ENCODE results near the gene CEBPZ.
"Not testable (repeated sequence)": the region's sequence is repeated elsewhere in the genome, so short reads cannot be mapped to it uniquely, and the experiment has no call there.

The CEBPZ gene

GRCh38 chr2:37231241-37232130, at the start of gene CEBPZ, which contains the start of gene NDUFAF7:
CEBPZ (minus strand) TSS chr2:37231596; CDS start chr2:37231567, 29 bp downstream.
NDUFAF7 (plus strand) TSS chr2:37231658; CDS start chr2:37231706, 48 bp downstream.
- DNase-seq, result peak; percentile 83

GRCh38 chr2:37276291-37276690, 44.9 kb upstream of the CEBPZ start:
- DNase-seq, result no peak

- DNase-seq, result no peak
Measured at GRCh38 chr2:37274359-37274965, 43.1 kb upstream of the CEBPZ start.

- DNase-seq, result no peak
Measured at GRCh38 chr2:37271376-37272067, 40.1 kb upstream of the CEBPZ start.

- DNase-seq, result no peak
Measured at GRCh38 chr2:37268111-37268510, 36.7 kb upstream of the CEBPZ start.

GRCh38 chr2:37267685-37268084, 36.3 kb upstream of the CEBPZ start:
- DNase-seq, result no peak

GRCh38 chr2:37263839-37264238, 32.4 kb upstream of the CEBPZ start:
- DNase-seq, result no peak

- no peak for DNase-seq
Measured at GRCh38 chr2:37262522-37262921, 31.1 kb upstream of the CEBPZ start.

GRCh38 chr2:37250869-37251740, 19.7 kb upstream of the CEBPZ start:
- no peak for DNase-seq

- DNase-seq, result no peak
Measured at GRCh38 chr2:37246205-37246604, 14.8 kb upstream of the CEBPZ start.

- DNase-seq, result no peak
Measured at GRCh38 chr2:37244755-37245154, 13.4 kb upstream of the CEBPZ start.

- no peak for DNase-seq
Measured at GRCh38 chr2:37244017-37244416, 12.6 kb upstream of the CEBPZ start.

- no peak for DNase-seq
Measured at GRCh38 chr2:37243435-37243834, 12.0 kb upstream of the CEBPZ start.

- no peak for DNase-seq
Measured at GRCh38 chr2:37232131-37232933, 936 bp upstream of the CEBPZ start.

- DNase-seq, result no peak
Measured at GRCh38 chr2:37230581-37230980, 815 bp downstream of the CEBPZ start.

GRCh38 chr2:37228788-37229187, 2.6 kb downstream of the CEBPZ start:
- no peak for DNase-seq

- no peak for DNase-seq
Measured at GRCh38 chr2:37226863-37227262, 4.5 kb downstream of the CEBPZ start.

GRCh38 chr2:37225129-37225528, 6.3 kb downstream of the CEBPZ start:
- not testable (repeated sequence) for DNase-seq

- DNase-seq, result no peak
Measured at GRCh38 chr2:37224063-37224462, 7.3 kb downstream of the CEBPZ start.

GRCh38 chr2:37223131-37223530, 8.3 kb downstream of the CEBPZ start:
- no peak for DNase-seq

- DNase-seq, result no peak
Measured at GRCh38 chr2:37219046-37219445, 12.3 kb downstream of the CEBPZ start.

GRCh38 chr2:37215250-37215649, 16.1 kb downstream of the CEBPZ start:
- DNase-seq, result no peak
